CD14-positive monocyte (primary cell): ENCODE results near the gene PLCB1. TPM values are rescaled to one million over a fixed set of nuclear protein-coding genes. Genes with fewer than 3 reads are reported as not detected.

Experiments
- DNase-seq, 3 donors: peaks; one replicate each; pipeline ENCODE4 v3.0.0-alpha.2; 2011 to 2022
- H2AFZ ChIP-seq: 2 replicates; pipeline ENCODE4 v1.6.0; 2012; ENCODE audit warnings: mild to moderate bottlenecking, low read depth, low read length, inconsistent platforms; ENCODE audit not compliant: insufficient read depth, poor library complexity, severe bottlenecking
- H3K27ac ChIP-seq, 2 donors: 1 replicate in 1 of 2; 2 replicates in 1 of 2; pipeline ENCODE4 v1.5.1; 2012 to 2013; ENCODE audit warnings: low read length in 2 of 2, control low read depth in 1 of 2, inconsistent platforms in 1 of 2, low read depth in 1 of 2, mild to moderate bottlenecking in 1 of 2
- H3K27me3 ChIP-seq, 2 donors: one replicate each; pipeline versions ENCODE4 v1.6.0 to v1.6.1; 2011 to 2013; ENCODE audit warnings: low read length in 2 of 2; ENCODE audit not compliant: control insufficient read depth in 2 of 2, insufficient read depth in 2 of 2
- H3K36me3 ChIP-seq, 2 donors: replicated peaks in 1 of 2; 1 replicate in 1 of 2; 2 replicates in 1 of 2; pipeline versions ENCODE4 v1.5.1 to v1.6.1; 2012 to 2013; ENCODE audit warnings: low read length in 2 of 2, control low read depth in 1 of 2, inconsistent platforms in 1 of 2, mild to moderate bottlenecking in 1 of 2; ENCODE audit not compliant: insufficient read depth in 2 of 2, control insufficient read depth in 1 of 2
- H3K4me1 ChIP-seq, 2 donors: 1 replicate in 1 of 2; 2 replicates in 1 of 2; pipeline versions ENCODE4 v1.5.1 to v1.6.1; 2012 to 2013; ENCODE audit warnings: low read length in 2 of 2, control low read depth in 1 of 2, inconsistent platforms in 1 of 2, mild to moderate bottlenecking in 1 of 2, moderate library complexity in 1 of 2; ENCODE audit not compliant: insufficient read depth in 2 of 2, control insufficient read depth in 1 of 2
- H3K4me2 ChIP-seq: replicated peaks from 2 replicates; pipeline ENCODE3; 2012; ENCODE audit warnings: low read length, moderate library complexity, mild to moderate bottlenecking; ENCODE audit not compliant: poor library complexity, severe bottlenecking; ENCODE audit errors: extremely low read depth
- H3K4me3 ChIP-seq, 3 experiments: fragments of 200-600 bp in 1 of 3; sonication (generic) in 1 of 3; replicated peaks in 1 of 3; 1 replicate in 2 of 3; 2 replicates in 1 of 3; pipeline ENCODE4 v1.5.1; 2011 to 2013; ENCODE audit warnings: low read length in 3 of 3, mild to moderate bottlenecking in 3 of 3, control low read depth in 2 of 3, low read depth in 2 of 3, inconsistent platforms in 1 of 3, moderate library complexity in 1 of 3
- H3K79me2 ChIP-seq: 2 replicates; pipeline ENCODE4 v1.6.0; 2012; ENCODE audit warnings: mild to moderate bottlenecking, control low read depth, inconsistent platforms, low read length, moderate library complexity; ENCODE audit not compliant: insufficient read depth
- H3K9ac ChIP-seq: 2 replicates; pipeline ENCODE4 v1.6.0; 2017; ENCODE audit warnings: low read length, mild to moderate bottlenecking; ENCODE audit not compliant: insufficient read depth, poor library complexity, severe bottlenecking
- H3K9me3 ChIP-seq, 2 donors: replicated peaks in 1 of 2; 1 replicate in 1 of 2; 2 replicates in 1 of 2; pipeline versions ENCODE4 v1.5.1 to v1.6.1; 2012 to 2013; ENCODE audit warnings: low read length in 2 of 2, control low read depth in 1 of 2; ENCODE audit not compliant: control insufficient read depth in 1 of 2, insufficient read depth in 1 of 2
- H4K20me1 ChIP-seq: 2 replicates; pipeline ENCODE4 v1.6.0; 2012; ENCODE audit warnings: mild to moderate bottlenecking, low read length, control low read depth, moderate library complexity; ENCODE audit not compliant: insufficient read depth
- H3K27ac Mint-ChIP-seq, 7 donors: one replicate each; pipeline ENCODE4 v1.8.0; 2020; ENCODE audit warnings: mild to moderate bottlenecking in 7 of 7, mixed read lengths in 7 of 7, moderate library complexity in 6 of 7, inconsistent platforms in 2 of 7
- H3K27me3 Mint-ChIP-seq, 3 donors: one replicate each; pipeline ENCODE4 v1.8.0; 2021 to 2022; ENCODE audit warnings: low read depth in 3 of 3, mild to moderate bottlenecking in 3 of 3, mixed read lengths in 3 of 3, moderate library complexity in 3 of 3, inconsistent platforms in 1 of 3
- H3K36me3 Mint-ChIP-seq, 2 donors: one replicate each; pipeline ENCODE4 v1.8.0; 2020; ENCODE audit warnings: mixed read lengths in 2 of 2, inconsistent platforms in 1 of 2, mild to moderate bottlenecking in 1 of 2
- H3K4me1 Mint-ChIP-seq: one replicate; pipeline ENCODE4 v1.8.0; 2020; ENCODE audit warnings: mild to moderate bottlenecking, mixed read lengths
- H3K4me3 Mint-ChIP-seq, 2 donors: one replicate each; pipeline ENCODE4 v1.8.0; 2020; ENCODE audit warnings: mild to moderate bottlenecking in 2 of 2, mixed read lengths in 2 of 2, moderate library complexity in 1 of 2
- H3K9me3 Mint-ChIP-seq, 7 donors: one replicate each; pipeline ENCODE4 v1.8.0; 2020 to 2022; ENCODE audit warnings: mixed read lengths in 7 of 7, mild to moderate bottlenecking in 6 of 7, moderate library complexity in 6 of 7, inconsistent platforms in 2 of 7
- CTCF ChIP-seq: fragments of 200-600 bp; IDR thresholded peaks from one replicate; pipeline ENCODE4 v1.8.0; 2022; ENCODE audit warnings: antibody characterized with exemption, mild to moderate bottlenecking
- WGBS: methylation state at CpG from one replicate; pipeline ENCODE4 v1.1.5; 2013; ENCODE audit warnings: missing lambda C conversion rate; ENCODE audit not compliant: insufficient coverage; 5-methylcytosine and 5-hydroxymethylcytosine counted together
- intact Hi-C, 2 donors: fragments of 100-400 bp; cut with micrococcal nuclease; formaldehyde crosslinking; loops; one replicate each; pipeline versions ENCODE4 v1.15.0 to v1.15.1; 2023
- polyA plus RNA-seq, 3 donors: library from polyadenylated mRNA; depleted of rRNA in 1 of 3; unstranded in 2 of 3; stranded (reverse) in 1 of 3; fragments of 300-500 nt in 2 of 3; fragments of >200 nt in 1 of 3; fragmentation: Illumina TruSeq in 2 of 3; gene quantifications; 1 replicate in 2 of 3; 2 replicates in 1 of 3; pipeline ENCODE4 v1.2.3, GENCODE V29; 2012 to 2021

The PLCB1 gene
- polyA plus RNA-seq, 3 donors, result 8.6 to 16.4 (median 13.2) TPM

DNA sequence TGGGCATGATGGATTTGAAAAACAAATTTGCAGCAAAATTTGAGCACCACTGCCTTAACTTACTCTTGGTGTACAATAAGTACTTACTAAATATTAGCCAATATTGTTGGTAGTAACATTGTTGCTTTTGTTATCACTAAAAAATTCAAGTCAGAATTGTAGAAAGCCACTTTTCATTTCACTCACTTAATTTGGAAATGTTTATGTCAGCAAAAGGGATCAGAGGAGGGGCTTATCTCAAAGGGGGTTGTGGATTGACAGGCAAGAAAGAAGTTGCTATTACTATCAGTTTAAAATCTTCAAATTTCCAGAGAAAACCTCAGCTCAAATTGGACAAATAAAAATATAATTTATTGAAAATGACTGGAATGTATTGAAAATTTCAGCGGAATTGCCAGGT, 241.5 kb downstream of the PLCB1 start:
- Histone ChIP-seq H3K79me2 (no peaks in the 10 kb centered on the region), H3K27me3 (no peaks in the 10 kb centered on the region), H3K9me3 (no peaks in the 10 kb centered on the region), H3K9ac (no peak overlapping the region), H3K4me3 (no peak overlapping the region), H4K20me1 (no peaks in the 10 kb centered on the region), H3K27ac (no peak overlapping the region), H3K4me2 (no peak overlapping the region), H3K36me3 (no peaks in the 10 kb centered on the region), H3K4me1 (peaks cover 14 to 21% of the 10 kb centered on the region in 2 donors), H2AFZ (no peak overlapping the region)
- Mint-ChIP-seq H3K36me3 (peaks cover 5 to 10% of the 10 kb centered on the region in 2 donors), H3K4me1 (peaks cover 20% of the 10 kb centered on the region), H3K4me3 (no peak overlapping the region), H3K27me3 (peaks cover 0 to 1% (median 1%) of the 10 kb centered on the region in 3 donors), H3K27ac (no peak overlapping the region), H3K9me3 (peaks cover 0 to 1% (median 0%) of the 10 kb centered on the region in 7 donors)
- DNase-seq, result no peak
- TF ChIP-seq CTCF, result no peak
- no CpG with 5 or more reads among the region's 1 CpG for WGBS
- intact Hi-C loops, result no loop called here

GRCh38 chr20:8375898-8376297, 243.8 kb downstream of the PLCB1 start:
- no peaks in the 10 kb centered on the region for H4K20me1 ChIP-seq
- Mint-ChIP-seq H3K27ac (no peak overlapping the region), H3K4me3 (no peak overlapping the region), H3K36me3 (peaks cover 5 to 12% of the 10 kb centered on the region in 2 donors), H3K9me3 (peaks cover 0 to 4% (median 0%) of the 10 kb centered on the region in 7 donors), H3K4me1 (peaks cover 13% of the 10 kb centered on the region), H3K27me3 (peaks cover 0 to 1% (median 1%) of the 10 kb centered on the region in 3 donors)
- H3K36me3 ChIP-seq, result no peaks in the 10 kb centered on the region
- no peak overlapping the region for H3K9ac ChIP-seq
- no peaks in the 10 kb centered on the region for H3K9me3 ChIP-seq
- no peak for TF ChIP-seq CTCF
- peaks cover 5 to 8% of the 10 kb centered on the region in 2 donors for H3K4me1 ChIP-seq
- DNase-seq, result no peak
- H3K79me2 ChIP-seq, result no peaks in the 10 kb centered on the region
- no peaks in the 10 kb centered on the region for H3K27me3 ChIP-seq
- H3K4me3 ChIP-seq, result no peak overlapping the region
- H2AFZ ChIP-seq, result no peak overlapping the region
- intact Hi-C loops, result no loop called here
- WGBS, result no CpG with 5 or more reads among the region's 2 CpGs
- no peak overlapping the region for H3K4me2 ChIP-seq
- H3K27ac ChIP-seq, result no peak overlapping the region
